ENCODE results near the gene FOXO1.
A peak's percentile ranks its signal among the peaks of the same experiment; 100 is the strongest.

Gene FOXO1

DNA sequence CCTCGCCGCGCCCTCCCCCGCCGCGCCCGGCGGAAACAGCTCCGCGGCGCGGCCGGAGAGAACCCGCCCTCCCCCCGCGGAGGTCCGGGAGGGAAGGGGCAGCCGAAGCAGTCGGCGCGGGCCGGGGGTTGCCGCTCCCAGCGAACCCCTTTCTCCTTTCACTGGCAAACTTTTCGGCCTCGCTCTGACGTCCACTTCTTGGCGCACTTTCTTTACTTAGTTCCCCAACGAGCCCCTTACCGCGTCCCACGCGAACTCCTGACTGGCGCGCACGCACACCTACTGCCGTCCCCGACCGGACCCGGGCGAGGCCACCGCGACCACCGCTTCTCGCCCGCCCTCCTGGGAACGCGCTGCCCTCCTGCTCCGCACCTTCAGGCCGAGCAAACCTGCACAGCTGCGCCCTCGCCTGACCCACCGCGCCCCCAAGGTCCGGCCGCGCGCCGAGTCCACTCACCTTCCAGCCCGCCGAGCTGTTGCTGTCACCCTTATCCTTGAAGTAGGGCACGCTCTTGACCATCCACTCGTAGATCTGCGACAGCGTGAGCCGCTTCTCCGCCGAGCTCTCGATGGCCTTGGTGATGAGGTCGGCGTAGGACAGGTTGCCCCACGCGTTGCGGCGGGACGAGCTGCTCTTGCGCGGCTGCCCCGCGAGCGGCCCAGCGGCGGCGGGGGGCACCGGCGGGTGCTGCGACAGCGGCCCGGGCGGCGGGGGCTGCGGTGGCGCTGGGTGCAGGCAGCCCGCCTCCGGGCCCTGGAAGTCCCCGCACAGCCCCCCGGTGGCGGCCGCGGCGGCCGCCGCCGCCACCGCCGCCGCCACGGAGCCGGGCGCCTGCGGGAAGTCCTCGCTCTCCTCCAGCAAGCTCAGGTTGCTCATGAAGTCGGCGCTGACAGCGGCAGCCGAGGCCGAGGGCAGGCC, 1.1 kb downstream of the FOXO1 start:
- no peak for DNase-seq (ENCODE audit: low read depth)

DNA sequence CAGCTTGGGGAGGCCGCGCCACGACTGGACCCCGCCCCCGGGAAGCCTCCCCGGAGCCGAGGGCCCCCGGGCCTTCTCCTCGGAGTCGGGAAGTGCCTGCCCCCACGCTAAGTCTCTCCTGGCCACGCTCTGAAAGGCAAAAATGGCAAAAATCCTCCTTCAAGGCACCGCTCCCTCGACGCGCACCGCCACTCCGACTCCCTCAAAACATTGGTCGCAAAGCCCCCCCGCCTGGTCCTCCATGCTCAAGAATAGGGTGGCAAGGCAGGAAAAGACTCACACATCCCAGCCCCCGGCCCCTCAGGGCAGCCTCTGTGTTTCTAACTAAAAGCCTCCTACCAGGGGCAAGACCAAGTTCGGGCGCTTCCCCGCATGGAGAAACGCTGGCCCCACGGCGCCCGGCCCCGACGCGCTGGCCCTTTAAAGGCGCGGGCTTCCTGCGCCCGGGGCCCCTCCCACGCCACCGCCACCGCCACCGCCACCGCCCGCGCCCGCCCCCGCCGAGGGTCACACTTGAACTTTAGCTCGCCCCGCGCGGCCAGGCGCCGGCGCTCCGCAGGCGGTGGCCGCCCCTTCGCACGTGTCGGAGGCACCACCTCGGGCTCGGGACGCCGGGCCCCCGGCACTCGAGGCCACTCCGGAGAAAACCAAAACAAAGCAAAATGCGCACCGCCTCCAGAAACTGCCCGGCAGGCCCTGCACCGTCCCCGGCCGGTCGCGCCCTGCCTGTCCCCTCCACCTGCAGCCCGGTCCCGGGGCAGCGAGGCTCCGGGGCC, 1.9 kb downstream of the FOXO1 start:
- peak; percentile 20 for DNase-seq (ENCODE audit: low read depth)

DNA sequence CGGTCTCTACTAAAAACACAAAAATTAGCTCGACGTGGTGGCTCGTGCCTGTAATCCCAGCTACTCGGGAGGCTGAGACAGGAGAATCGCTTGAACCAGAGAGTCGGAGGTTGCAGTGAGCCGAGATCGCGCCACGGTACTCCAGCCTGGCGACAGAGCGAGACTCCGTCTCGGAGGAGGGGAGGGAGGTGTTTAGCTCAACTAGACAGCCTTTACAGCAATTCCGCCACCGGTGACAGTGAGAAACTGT, 2.4 kb downstream of the FOXO1 start:
- peak; percentile 44 for DNase-seq (ENCODE audit: low read depth)

DNA sequence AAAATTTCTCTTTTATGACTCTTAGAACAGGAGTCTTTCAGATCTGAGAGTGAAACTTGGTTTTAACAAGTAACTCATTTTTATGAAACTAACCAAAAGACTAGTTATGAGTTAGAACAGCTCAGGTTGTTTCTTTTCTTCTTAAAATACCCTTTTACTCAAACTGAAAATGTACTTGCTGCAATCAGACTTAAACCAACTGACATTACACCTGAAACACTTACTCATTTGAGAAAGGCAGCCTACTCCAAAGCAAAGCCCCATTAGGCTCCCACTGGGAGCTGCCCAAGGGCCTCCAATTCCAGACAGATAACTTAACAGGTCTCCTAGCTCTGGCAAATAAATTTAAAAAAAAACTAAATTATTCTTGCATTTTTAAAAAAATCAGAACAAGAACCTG, 3.6 kb downstream of the FOXO1 start:
- no peak for DNase-seq (ENCODE audit: low read depth)

DNA sequence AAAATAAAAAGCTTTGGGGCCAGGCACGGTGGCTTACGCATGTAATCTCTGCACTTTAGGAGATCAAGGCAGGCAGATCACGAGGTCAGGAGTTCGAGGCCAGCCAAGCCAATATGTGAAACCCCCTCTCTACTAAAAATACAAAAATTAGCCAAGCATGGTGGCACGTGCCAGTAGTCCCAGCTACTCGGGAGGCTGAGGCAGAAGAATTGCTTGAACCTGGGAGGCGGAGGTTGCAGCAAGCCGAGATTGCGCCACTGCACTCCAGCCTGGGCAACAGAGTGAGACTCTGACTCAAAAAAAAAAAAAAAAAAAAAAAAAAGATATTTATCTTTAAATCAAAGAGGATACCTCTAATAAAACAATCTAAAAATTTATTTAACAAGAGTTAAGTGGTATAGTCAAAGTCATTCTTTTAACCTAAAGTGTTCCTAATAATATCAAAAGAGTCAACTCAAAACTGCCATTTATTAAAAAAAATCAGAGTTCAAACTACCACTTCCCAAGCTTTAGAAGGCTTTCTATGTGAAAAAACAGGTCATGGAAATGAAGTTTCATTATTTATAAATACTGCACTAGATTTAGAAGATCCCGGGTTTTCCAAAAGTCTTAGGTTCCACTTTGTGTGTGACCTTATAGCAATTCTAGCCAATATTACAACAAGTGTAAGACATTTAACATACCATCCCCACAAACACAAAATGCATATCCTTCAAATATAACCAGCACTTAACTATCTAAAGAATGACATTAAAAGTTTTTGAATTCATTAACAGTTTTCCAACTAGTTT, 4.4 kb downstream of the FOXO1 start:
- no peak for DNase-seq (ENCODE audit: low read depth)

DNA sequence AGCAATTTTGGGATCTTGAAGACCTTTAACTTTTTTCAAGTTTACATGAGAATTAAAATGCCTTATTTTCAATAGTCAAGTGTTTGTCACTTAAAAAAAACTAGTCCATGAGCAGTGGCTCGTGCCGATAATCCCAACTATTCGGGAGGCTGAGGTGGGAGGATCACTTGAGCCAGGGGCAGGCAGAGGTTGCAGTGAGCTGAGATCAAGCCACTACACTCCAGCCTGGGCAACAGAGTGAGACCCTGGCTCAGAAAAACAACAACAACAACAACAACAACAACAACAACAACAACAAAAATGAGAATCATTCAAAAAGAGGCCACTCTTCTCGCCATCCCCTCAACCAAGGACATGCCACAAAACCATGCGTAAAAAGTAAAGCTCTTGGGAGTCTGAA, 5.7 kb downstream of the FOXO1 start:
- DNase-seq (ENCODE audit: low read depth): no peak

DNA sequence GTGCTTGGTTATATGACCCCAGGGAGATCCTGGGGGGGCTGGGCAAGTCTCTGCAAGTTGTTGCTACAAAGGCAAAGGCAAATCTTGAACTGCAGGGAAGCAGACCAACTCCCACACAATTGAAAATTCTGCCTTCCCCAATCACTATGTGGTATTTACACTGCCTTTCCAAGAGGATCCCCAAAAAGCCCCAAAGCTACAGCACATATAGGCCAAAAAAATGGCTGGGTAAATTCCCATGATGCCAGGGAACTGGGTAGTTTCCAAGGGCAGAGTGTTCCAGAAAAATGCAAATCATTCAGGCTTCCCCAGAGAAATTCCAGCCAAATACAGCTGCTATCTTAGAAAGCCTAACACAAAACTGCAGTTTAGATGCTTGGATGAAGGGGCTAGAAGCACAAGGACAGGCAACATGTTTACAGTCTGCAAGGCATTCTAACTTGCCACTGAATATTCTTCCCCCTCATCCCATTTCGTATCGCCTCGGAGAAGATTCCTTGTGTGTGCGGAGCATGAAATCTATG, 6.2 kb downstream of the FOXO1 start:
- DNase-seq (ENCODE audit: low read depth): no peak

DNA sequence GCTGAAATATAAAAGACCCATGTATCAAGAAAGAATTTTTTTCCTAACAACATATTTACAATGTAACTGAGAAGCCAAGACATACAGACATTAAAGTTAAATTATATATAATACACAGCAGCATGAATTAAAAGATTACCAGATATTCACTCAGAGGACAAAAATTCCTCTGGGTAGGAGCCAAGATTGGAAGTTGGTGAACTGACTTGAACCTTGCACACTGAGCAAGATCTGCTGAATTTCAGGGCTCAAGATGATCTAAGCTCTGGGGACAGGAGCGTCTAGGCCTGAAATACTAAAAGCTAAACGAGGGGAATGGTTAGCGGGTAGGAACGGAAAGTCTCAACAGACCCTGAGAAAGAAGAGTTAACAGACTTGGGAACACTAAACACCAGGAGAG, 8.5 kb downstream of the FOXO1 start:
- no peak for DNase-seq (ENCODE audit: low read depth)

DNA sequence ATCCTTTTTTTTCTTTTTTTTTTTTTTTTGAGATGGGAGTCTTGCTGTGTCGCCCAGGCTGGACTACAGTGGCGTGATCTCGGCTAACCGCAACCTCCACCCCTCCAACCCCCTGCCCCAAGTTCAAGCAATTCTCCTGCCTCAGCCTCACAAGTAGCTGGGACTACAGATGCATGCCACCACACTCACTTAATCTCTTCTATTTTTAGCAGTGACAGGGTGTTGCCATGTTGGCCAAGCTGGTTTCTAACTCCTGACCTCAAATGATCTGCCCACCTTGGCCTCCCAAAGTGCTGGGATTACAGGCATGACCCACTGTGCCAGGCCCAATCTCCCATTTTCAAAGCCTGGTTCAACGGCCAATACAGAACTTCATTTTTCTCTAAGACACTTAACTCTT, 9.1 kb downstream of the FOXO1 start:
- no peak for DNase-seq (ENCODE audit: low read depth)

DNA sequence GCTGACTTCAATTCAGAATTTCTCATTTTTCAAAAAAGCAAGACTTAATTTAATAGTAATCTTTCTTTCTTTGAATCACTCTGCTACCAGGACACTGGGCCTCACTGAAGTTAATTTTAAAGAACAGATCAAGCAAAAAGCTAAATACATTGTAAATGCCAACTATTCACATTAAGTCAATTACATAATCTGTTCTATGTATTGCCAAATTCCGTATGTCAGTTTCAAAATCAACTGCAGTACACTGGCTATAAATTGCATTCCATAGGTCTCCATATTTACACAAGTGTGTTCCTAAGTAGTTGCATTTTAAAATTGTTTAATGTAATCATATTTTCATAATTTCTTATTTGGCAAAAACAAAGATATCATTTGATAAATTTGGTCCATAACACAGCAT, 10.1 kb downstream of the FOXO1 start:
- no peak for DNase-seq (ENCODE audit: low read depth)

DNA sequence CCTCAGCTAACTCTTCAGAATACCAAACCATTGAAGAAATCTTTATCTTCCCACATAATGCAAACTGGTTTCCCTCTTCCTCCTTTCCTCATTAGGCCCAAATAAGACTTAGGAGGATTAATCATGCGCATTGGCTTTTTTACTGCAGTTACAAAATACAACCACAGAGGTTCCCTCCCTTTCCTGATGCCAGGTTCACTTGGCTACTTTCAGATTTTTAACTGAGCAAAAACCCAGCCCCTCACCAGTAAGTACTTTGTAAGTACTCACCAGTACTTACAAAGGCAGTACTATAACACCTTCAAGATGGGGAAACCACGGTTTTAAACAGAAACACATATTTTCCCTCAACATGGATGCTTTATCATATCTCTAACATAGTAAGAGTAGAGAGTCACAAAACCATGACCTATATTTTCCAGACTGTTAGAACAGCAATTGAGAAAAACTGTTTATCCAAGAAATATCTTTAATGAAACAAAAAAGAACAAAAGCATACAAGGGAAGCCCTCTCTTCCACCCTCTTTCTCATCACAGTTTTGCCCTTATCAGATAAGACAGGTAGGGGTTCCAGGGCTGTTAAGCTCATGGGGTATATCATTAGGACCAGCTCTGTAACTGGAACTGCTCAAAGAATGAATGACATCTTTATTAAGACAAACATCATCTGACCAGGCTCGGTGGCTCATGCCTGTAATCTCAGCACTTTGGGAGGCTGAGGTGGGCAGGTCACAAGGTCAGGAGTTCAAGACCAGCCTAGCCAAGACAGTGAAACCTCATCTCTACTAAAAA, 12.7 kb downstream of the FOXO1 start:
- DNase-seq (ENCODE audit: low read depth): no peak

DNA sequence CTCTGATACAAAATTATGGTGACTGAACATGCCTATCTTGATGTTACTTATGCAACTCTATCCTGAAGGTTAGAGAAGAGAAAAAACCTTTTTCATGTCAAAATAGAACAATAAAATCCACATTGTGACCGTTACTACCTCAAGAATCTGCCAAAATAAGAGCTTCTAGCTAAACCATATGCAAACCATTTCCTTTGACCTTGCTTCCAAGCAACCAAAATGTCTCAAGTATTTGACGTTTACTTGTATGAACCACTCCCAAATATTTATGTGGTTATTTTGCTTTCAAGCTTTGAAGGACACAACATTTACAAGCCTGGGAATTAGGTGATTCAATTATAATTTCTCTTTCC, 13.9 kb downstream of the FOXO1 start:
- DNase-seq (ENCODE audit: low read depth): no peak

DNA sequence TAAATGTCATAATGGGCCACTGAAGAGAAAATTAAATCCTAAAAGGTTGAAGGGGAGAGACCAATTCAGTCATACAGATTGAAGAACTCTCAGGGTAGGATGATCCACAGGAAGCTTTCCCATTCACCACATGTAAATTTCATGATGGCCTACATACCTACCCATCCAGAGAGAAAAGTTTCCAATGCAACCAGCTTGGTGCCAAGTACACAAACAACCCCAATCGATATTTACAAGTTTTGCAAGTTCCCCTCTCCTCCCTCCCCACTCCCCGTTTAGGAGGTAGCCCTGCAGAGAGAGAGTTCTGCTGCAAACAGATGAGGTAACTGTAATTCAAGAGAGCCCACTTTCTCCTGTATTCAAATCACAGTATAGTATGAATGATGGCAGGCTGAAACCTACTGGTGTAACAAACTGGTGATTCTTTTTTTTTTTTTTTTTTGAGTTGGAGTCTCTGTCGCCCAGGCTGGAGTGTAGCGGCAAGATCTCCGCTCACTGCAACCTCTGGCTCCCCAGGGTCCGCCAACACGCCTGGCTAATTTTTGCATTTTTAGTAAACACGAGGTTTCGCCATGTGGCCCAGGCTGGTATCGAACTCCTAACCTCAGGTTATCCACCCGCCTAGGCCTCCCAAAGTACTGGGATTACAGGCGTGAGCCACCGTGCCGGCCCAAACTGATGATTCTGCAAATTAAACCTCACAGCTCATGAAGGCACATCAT, 14.4 kb downstream of the FOXO1 start:
- DNase-seq (ENCODE audit: low read depth): no peak

DNA sequence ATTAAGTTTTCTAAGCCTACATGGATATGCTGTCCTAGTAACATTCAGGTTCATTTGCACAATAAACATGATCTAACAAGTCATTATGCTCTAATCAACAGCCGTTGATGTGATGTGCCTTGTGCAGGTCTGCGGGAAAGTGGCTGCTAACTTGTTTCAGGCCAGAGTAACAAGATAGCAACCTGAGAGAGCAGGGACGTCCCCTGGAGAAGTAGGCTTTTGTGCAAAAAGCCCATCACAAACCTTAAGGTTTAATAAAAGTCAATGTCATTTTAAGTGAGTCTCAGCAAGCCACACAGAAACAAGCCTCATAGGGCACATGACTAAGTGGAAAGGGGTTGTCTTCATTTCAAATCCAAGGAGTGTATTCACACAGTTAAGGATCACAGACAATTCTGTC, 17.6 kb downstream of the FOXO1 start:
- no peak for DNase-seq (ENCODE audit: low read depth)

DNA sequence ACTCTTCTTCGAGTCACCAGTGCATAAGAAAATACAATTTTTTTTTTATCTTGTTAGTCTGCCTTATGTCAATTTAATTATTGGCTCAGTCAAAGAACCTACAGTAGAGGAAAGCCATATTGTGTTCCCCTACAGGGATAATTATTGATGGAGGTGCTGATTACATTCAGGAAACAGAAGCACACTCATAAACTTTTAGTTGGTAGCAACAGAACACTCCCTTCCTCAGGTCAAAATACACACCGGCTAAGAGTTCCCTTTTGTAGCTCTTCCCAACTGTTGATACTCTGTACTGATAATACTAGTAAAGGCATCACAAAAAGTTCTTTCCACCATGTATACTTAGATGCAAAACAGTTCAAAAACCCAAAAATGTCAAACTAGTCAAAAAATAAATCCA, 18.4 kb downstream of the FOXO1 start:
- no peak for DNase-seq (ENCODE audit: low read depth)

DNA sequence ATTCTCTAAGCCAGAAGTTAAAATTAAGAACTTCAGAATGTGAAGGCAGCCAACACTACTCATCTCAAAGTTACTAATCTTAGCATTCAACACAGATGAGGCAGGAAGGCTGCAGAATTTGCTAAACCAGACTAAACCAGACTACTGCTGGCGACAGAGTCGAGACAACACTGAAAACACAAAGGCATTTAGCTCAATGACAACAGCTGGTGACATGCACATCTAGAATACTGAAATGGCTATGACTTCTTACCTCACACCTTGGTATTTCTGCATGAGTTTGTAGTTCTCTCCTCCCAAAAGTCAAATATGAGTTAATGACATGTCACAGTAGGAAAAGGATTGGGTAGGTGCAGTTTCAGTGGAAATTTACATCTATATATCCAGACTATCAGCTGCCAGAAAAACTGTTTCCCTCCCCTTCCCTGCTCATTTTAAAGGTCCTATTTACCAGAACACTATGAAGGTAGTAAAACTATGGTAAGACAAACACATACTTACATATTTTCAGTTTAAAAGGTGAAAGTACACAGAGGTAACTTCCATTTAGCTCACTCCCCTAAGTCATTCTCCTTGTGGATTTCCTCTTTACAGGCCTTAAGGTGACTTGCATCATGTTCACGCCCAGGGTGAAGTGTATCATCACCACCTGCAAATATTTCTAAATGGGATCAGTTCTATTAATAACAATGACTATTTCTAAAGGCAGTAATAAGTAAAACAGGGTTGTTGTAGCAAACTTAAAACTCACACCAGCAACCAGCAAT, 21.4 kb downstream of the FOXO1 start:
- no peak for DNase-seq (ENCODE audit: low read depth)

DNA sequence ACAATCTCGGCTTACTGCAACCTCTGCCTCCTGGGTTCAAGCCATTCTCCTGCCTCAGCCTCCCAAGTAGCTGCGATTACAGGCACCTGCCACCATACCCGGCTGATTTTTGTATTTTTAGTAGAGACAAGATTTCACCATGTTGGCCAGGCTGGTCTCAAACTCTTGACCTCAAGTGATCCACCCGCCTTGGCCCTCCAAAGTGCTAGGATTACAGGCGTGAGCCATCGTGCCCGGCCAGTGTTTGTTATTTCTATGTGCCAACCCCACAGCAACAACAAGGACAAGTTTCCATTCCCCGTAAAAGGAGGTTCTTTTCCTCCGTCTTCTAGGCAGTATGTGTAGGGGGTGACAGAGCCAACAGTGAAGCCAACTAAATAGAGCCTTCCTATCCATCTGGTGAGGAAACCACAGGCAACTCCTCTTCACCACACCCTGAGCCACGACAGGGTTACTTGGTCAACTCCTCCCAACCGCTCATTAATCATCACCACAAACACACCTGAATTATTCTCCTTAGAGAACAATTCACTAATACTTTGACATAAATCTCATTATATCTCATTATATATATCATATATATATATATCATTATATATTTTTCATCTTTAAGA, 25.5 kb downstream of the FOXO1 start:
- no peak for DNase-seq (ENCODE audit: low read depth)

DNA sequence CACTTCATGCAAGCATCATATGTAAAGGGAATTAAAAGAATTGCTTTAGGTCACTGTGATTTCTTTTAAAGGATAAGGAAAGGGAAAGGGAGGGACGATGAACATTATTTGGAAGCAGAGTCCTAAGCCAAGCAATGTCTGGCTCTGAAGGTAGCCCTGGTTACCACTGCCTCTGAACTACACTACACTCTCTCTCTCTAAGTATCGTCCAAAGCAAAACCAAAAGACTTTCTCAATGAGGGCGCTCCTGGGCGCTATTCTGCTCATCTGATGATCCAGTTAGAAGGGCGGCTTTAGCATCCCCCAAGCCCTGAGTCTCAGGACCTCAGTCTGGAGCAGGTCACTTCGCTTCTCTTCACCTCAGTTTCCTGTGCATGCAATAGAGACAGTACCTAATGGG, 26.2 kb downstream of the FOXO1 start:
- DNase-seq (ENCODE audit: low read depth): no peak

DNA sequence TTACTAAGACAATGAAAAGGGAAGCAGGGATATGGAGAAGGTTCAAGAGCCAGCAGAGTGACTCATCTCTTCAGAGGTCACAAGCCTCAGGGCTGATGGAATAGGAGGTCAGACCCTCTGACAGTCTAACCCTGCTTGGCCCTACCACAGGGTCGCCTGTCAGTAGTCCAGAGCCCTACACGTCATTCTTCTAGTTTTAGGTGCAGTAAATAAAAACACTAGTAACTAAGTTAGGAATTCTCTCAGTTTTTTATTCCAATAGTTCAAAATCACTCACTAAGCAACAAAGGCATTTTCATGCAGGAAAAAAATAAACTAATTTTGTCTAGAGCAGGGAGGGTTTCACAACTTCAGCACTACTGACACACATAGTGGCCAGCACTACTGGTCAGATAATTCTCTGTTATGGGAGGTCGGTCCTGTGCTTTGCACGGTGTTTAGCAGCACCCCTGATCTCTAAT, 27.2 kb downstream of the FOXO1 start:
- no peak for DNase-seq (ENCODE audit: low read depth)

DNA sequence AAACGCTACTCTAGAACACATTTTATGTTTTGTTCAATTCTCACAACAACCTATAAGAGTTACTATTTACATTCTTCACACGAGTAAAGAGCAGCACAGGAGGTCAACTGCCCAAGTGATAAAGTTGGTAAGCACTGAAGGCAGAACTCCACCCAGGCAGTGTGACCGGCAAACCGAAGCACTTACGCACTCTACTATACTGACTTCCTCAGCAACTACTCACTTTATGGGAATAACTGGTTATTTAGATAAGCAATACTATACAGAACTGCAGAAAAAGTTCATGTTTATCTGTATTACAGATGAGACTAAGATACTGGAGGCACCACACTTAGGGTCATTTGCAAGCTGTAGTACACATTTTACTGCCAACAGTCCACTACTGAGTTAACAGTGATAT, 28.8 kb downstream of the FOXO1 start:
- no peak for DNase-seq (ENCODE audit: low read depth)

Data from stimulated activated CD8-positive, alpha-beta memory T cell treated with anti-CD3 and anti-CD28 coated beads, Interleukin-15, amount 100 ng/mL, for 1 hour (primary cell).